ENCODE measurements around the gene RGS7. TPM values are rescaled to one million over a fixed set of nuclear protein-coding genes. Genes with fewer than 3 reads are reported as not detected.

RGS7 gene
- total and polyA plus RNA-seq, 2 of the 8 experiments (the other 6 are each of a cell fraction or from before 2014, with no cell fraction given), result 1.6 to 3.0 TPM

GRCh38 chr1:241186716-241187115 lies 170.3 kb downstream of the RGS7 start (continued):
- TF ChIP-seq TAF1 (IDR thresholded peaks at IDR 0.05; ENCODE audit: low read depth, low read length), result no peak
- TF ChIP-seq RXRA (IDR thresholded peaks at IDR 0.05; ENCODE audit: insufficient read depth, low read depth, low read length), result no peak
- no peak for TF ChIP-seq CHD2 (IDR thresholded peaks at IDR 0.05; ENCODE audit: low read length)
- TF ChIP-seq SIRT6 (IDR thresholded peaks at IDR 0.05; ENCODE audit: low read length), result no peak
